Posterior cingulate gyrus (tissue), 11 donors: ENCODE results near the gene PPP2R5E.

Source experiments
- DNase-seq, 10 donors: peaks; one replicate each; pipeline versions ENCODE4 v3.0.0 to v3.0.0-alpha.2; 2020 to 2021; ENCODE audit warnings: mixed read lengths in 3 of 10
- intact Hi-C: fragments of 100-400 bp; cut with DNase I; formaldehyde crosslinking; loops from one replicate; pipeline ENCODE4 v1.15.1; 2023

PPP2R5E gene

DNA sequence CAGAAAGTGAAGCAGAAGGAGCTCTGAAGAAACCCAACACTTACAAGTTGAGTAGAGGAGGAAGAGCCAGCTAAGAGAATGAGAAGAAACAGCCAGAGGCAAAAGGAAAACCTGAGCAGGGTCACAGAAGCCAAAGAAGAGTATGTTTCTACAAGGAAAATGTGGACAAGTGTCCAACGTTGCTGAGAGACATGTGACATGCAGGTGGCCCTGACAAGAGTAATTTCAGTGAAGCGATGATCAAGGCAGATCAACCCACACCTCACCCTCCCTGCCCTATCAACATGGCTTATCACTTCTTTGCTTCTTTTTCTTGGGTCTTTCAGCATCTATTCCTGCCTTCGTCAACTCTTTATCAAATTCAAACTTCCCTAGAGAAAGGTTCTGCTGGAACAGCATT, 68.3 kb downstream of the PPP2R5E start:
- intact Hi-C loops: no loop called here
- no peak for DNase-seq

DNA sequence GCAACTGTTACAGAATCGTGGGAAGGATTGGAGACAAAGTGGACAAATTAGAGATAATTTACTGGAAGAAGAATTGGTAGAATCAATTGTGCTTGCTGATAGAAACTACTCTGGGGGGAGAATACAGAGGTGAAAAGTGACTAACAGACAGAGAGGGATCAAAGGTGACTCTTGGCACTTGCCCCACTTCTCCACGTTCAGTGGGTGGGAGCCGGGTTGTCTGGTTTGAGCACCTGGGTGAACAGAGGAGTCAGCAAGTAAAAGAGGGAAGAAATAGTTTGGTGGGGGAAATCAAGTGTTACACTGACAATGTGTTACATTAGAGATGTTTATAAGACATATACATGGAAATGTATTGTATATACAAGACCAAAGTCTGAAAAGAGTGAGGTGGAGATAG, 69.1 kb downstream of the PPP2R5E start:
- intact Hi-C loops: no loop called here
- DNase-seq: no peak

DNA sequence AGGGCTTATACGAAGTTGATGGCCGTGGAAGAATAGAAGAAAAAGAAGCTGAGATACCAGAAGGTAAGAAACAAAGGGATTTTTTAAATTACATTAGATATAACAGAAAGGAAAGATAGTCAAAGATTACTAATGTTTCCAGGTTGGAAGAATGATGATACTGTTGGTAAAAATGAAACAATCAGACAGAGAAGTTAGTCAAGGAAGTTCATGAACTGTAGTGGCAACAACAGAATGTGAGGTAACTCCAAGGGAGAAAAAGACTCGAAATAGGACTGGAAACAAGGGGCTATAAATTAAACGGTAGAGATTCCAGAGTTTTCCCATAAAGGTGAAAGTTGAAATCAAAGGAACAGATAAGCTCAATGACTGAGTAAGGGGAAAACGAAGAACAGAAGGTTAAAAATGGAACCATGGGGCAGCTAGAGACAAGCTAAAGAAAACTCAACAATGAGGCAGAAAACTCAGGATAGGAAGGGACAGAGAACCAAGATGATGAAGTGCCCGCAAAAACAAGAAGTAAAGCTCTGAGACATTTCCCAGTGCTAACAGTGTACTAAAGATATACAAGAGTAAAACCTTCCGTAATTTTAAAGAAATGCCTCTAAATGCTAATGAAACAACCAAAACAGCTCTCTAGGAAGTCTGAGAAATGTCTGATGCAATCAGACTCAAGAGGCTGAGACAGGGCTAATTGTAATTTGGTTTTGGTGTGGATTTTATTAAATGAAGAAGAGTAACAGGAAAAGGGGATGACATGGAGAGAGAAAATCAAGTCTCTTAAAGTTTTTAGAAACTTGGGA, 70.0 kb downstream of the PPP2R5E start:
- DNase-seq: no peak
- intact Hi-C loops: no loop called here

DNA sequence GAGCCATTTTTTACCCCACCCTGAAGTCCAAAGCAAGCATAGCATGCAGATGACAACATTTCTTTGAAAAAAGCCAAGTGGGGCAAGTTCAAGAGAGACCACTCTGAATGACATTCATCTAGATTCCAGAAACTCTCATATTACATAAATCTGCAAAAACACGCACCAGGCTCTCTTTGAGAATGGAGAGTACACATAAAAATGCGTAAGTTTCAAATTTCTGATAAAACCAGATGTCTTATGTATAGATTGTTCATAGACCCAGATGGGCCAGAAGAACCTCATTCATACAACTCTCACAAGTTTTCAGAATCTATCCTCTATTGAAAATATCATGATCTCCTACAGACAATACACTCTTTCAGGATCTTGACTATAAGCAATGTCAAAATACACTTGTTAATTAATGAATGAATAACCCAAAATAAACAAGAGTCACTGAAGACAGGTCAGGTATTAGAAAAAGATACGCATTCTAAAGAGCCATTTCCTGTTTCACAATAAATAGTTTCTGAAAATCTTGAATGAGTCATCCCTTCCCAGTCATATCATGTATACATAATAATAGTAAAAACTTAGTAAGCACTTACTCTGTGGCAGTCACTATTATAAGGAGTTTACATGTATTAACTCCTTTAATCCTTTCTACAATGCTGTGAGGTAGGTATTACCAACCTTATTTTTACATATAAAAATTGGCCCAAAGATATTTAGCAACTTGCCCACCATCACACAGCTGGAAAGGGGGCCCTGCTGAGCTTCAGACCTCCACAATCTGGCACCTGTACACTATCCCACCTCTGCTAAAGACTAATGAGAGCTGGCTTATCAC, 72.0 kb downstream of the PPP2R5E start:
- intact Hi-C loops: no loop called here
- DNase-seq: no peak

DNA sequence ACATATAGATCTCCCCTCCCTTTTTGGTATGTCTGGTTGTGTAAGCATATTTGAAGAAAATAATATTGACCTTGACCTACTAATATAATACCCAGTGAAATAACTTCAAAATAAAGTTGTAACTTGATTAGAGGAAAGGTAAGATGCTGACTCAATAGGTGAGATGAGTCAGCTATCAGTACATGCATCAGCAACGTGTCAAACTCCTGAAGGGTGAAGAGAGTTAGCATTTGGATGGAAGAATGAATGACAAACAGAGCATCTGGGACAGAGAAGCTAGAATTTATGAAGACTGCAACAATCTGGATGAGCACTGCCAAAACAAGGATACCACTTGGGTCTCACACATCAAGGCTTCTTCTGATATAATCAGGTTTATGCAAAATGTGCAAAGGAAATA, 74.9 kb downstream of the PPP2R5E start:
- intact Hi-C loops: no loop called here
- no peak for DNase-seq

DNA sequence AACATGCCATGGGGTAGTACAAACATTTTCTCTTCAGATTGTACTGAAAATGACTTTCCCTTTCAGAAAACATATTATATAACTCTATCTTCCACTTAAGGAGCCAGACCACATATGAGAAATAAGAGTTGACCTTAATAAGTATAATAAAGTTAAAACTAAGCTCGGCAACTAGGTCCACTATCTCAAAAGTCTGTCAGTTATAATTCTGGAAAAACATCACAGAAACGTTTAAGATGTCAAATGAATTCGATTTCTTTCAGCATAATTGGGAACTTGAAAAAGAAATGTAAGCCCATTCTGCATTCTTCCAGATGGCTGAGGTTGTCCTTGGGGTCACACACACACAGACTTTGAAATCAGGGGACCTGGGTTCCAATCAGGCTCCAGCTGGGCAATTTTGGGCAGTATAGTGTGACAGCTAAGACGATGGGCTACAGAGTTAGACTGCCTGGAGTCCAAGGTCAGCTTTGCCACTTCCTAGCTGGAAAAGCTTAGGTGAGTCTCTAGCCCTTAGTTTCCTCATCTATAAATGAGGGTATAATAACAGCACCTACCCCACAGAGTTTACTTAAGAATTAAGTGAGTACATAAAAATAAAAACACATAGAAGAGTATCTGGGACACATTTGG, 75.6 kb downstream of the PPP2R5E start:
- DNase-seq: no peak
- intact Hi-C loops: no loop called here

DNA sequence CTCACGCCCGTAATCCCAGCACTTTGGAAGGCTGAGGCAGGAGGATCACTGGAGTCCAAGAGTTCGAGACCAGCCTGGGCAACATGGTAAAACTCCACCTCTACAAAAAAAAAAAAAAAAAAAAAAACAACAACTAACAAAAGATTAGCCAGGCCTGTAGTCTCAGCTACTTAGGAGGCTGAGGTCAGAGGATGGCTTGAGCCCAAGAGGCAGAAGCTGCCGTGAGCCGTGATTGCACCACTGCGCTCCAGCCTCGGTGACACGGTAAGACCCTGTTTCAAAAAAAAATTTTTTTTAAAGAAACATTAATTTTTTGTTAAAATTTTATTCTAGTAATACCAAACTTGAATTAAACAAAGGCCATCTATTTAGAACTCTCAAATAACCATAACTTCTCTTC, 77.8 kb downstream of the PPP2R5E start:
- DNase-seq: peak in 3 of 10 donors; percentile 15 to 75 (median 70)
- intact Hi-C loops: no loop called here

DNA sequence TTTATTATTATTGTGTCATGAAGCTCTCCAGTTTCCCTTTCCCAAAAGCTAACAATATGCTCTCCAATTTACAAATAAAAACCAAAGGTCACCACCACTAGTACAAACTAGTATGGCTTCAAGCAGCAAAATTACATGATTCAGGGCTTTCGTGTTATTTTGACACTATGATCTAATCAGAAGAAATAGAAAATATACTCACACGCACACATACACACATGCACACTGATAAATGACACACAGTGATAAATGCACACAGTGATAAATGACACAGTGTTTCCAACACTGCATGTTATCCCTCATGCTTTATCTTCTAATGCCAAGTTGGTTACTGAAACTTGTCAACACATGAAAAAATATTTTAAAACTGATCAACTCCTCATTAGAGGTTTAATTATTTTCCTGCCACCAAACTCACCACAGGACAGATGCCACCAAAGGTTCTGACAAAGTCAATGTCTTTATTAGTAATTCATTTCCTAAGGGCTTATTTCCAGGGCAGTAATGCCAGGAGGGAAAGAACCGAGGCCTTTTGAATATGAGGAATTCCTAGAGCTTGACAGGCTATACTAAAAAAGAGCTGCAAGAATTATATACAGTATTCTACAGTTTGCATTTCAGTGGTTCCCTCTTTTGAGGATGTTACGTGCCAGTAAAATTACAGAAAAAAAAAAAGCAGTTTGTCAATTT, 82.4 kb downstream of the PPP2R5E start:
- intact Hi-C loops: no loop called here
- DNase-seq: no peak

DNA sequence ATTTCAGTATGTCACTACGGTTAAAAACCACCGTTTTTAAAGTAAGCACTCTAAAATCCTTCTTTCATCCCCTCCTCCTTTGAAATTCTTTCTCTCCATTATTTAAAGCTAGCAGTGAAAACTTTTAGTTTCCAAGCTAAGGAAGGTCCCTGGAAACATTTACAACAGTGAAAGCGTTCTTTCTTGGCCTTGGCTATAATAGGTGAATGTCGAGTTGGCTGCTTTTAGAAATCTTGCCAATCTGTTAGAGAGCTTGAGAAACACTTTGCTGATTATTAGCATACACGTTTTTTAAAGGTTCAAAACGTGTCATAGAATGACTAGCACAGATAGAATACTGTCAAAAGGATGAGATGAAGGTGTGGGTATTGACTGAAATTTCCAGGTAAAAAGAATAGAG, 83.4 kb downstream of the PPP2R5E start:
- DNase-seq: no peak
- intact Hi-C loops: no loop called here

DNA sequence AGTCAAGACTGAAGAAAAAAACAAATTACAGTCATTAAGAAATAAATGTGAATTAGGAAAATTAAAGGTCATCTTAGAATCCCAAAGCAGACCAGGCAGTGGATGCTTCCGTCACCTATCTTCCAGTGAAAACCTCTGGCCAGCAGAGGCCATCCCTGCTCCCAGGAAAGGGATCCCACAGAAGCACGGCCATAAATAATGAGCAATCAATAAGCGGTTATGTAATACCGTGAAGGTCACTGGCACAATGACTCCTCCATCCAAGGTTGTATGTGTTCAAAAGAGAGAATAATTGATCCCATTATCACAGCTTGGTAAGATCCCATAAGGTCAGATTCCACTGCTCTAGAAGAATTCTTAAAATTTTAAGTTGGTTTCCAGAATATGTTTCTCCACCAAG, 85.7 kb downstream of the PPP2R5E start:
- DNase-seq: no peak
- intact Hi-C loops: no loop called here

DNA sequence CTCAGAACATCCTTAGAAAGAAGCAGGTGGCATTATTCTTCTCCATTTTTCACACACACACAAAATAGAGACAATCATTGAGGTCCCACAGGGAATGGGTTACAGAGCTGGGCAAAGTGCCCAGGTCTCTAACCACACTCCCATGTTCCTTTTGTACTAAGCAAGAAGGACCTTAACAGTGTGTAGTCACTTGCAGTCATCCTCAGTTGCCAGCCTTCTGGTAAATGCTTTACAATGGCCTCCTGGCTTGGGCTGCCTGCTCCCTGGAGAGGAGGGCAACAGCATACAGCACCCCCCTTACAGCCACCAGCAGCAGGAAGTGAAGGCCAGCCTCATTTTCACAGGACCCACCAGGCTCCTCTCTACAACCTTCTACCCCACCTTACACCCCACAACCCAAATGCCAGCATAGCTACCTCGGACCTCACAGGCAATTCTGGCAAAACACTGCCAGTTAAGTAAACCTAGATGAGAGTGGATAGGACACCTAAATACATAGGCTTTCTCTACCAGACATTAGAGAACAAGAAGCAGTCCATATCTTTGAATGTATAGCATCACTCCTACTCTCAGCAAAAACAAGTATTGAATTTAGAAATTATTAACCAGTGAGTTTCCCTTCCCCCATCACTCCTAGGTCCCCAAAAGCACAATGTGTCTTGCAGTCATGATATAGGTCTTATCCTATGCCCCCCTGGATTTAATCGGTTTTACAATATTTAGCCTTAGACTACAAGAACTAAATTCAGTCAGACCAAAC, 88.1 kb downstream of the PPP2R5E start:
- intact Hi-C loops: no loop called here
- DNase-seq: no peak

DNA sequence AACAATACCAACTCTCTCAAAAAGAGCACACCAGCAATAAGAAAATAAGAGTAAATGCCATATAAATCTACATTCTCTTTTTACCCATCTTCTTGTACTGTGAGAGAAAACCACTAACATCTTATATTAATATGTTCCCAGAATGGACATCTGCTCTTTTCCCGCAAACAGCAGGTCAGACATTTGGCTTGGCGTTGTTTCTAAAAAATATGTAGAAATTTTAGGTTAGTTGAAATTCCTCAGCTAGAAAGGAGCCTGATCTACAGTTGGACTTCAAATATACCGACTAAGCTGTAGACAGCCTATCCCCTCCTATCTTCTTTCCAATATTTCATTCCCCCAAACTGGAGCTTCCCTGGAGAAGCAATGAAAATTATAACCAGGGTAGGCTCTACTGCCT, 88.7 kb downstream of the PPP2R5E start:
- intact Hi-C loops: no loop called here
- DNase-seq: no peak

DNA sequence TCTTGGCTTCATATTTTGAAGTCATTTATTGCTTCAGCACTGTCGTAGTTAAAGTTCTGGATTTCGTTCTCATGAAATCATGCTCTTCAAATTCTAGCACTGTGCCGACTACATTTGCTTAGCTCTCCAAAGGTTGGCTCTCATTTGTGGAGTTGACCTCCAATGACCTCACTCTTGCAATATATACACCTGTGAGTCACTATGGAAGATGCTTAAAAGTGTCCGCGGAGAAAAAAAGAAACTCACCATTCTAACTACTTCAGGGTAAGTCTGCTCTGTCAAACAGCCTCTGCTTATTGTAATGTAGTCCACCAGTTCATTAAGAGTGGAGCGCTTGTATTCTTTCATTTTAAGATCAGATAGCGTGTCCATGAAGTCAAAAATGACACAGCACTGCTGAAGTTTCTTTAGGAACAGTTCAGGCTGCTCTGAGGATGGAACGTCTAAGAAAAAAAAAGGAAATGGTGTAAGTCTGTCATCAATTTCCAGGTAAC, 89.7 kb downstream of the PPP2R5E start:
- intact Hi-C loops: no loop called here
- no peak for DNase-seq

DNA sequence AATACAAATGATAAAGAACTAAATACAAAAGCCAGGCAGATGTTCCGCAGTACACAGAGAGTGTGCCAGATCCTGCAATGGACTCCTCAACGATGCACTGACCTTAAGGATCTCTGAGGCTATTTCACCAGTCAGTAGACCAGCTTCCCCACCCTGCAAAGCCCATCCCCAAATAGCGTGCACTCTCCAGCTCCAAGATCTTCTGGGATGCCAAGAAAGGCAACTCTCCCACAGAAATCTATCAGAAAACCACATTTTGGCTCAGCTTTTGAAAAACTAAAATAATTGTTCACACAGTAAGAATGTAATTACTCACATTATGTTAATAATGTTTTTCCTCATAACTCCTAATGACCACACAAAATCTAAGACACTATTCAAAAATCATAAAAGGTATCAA, 90.4 kb downstream of the PPP2R5E start:
- DNase-seq: no peak
- intact Hi-C loops: no loop called here

DNA sequence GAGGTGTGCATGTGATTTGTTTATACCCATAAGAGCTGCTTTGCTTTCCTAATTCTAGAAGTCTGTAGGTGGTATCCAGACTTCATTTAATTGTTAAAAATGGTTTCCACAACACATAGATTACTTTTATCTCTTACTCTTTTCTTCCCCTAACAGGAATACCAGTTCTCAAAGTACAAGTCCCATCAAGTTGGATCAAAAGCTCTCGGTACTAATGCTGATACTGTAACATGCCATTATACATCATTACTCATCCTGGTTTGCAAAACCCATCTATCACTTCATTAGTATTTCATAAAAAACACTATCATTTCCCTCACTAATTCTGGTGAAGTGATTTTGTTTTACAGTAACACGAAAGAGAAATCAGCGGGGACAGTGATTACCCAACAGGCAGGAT, 94.3 kb downstream of the PPP2R5E start:
- no peak for DNase-seq
- intact Hi-C loops: no loop called here

DNA sequence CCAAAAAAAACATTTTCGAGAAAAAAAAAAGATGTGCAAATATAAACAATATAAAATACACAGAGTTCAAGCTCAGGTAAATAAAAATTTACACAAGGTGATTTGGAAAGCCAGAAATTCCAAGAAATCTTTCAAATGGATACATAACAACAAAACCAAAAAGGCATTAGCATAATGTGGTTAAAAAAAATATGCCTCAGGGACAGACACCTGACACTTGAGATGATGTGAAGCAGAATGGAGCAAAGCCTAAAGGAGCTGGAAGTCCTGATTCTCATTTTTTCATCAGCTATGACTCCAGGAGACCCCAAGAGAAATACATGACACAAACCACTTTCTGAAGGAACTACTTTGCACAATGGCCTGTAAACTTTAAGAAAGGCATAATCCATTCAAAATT, 98.6 kb downstream of the PPP2R5E start:
- no peak for DNase-seq
- intact Hi-C loops: no loop called here

DNA sequence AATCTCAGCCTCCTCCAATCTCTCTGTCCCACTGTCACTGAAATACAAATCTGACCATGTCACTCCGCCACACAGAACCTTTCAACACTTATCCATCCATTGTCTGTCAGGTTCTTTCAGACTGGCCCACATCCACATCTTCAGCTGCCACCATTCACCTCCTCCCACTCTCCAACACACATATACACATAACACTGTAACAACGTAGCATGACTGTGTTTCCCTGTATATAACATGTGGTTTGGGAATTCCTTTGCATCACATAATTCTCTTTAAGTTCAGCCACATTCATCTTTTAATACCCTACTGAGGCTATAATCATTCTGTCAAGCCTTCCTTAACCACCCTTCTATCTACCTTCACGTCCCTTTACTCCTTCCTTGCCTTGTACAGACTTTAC, 99.2 kb downstream of the PPP2R5E start:
- DNase-seq: no peak
- intact Hi-C loops: no loop called here

DNA sequence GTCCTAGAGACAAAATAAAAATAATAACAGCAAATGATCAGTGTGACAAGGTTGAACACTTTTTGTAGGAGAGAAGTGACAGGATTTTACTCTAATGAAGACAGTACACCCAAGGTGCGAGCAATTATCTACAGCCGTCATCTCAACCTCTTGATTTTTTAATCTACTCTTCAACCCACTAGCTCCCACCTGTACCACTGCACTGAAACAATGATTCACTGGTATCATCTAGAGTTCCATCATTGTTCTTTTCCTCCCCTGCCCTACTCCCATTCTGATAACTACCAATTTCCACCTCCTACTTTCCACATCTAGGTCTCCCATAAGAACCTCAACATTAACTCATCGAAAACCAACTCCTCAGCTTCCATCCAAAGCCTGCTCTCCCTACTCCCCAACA, 99.8 kb downstream of the PPP2R5E start:
- no peak for DNase-seq
- intact Hi-C loops: no loop called here

DNA sequence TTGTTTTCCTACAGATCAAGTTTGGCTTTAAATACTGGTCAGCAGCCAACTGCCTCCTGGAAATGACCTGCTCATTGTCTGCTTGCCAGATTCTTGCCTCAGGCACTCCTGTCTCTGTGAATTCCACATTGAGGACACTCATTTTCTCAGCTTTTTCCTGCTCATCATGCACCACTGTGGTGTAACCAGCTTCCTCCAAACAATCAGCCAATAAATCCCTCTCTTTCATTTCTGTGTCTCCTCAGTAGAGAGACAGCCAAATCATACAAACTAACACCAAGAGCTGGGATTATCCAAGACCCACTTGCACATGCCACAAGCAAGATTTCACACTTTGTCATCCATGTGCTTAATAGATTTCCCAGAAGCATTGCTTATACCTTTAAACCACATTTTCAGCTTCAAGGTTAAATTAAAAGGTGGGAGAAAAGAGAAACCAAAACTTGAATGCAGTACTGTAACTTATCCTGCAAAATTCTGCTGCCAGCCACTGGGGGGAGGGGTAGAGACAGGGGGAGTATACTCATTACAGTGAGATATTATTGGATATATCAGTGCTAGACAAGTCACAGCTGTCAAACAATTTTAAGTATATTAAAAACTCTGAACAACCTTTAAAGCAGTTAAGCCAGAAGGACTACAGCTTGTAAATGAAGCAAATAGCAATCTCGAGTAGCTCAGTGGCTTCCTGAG, 105.0 kb downstream of the PPP2R5E start:
- DNase-seq: no peak
- intact Hi-C loops: no loop called here
